Fibroblast of villous mesenchyme (primary cell): ENCODE data around the gene AKAP12. TPM values are rescaled to one million over a fixed set of nuclear protein-coding genes. Genes with fewer than 3 reads are reported as not detected.

Experiments
- DNase-seq: peaks from one replicate; pipeline ENCODE4 v3.0.0-alpha.2; 2010; ENCODE audit warnings: low read depth
- H3K4me3 ChIP-seq: 2 replicates; pipeline ENCODE4 v1.5.1; 2011; ENCODE audit warnings: low read depth, mild to moderate bottlenecking, low read length
- CTCF ChIP-seq: IDR thresholded peaks from 2 replicates; pipeline ENCODE4 v1.5.1; 2012; ENCODE audit warnings: low read depth, mild to moderate bottlenecking, low read length; ENCODE audit not compliant: insufficient read depth
- total RNA-seq: library from RNA; depleted of rRNA; stranded (reverse); fragments of >200 nt; gene quantifications from 2 replicates; pipeline ENCODE4 v1.2.3, GENCODE V29; 2012

Gene AKAP12
- total RNA-seq, 1 donor, result 123 TPM

GRCh38 chr6:151292974-151293687, 53.4 kb downstream of the AKAP12 start:
- no peak overlapping the region for H3K4me3 ChIP-seq
- DNase-seq, result peak; percentile 94
- no peak for TF ChIP-seq CTCF

GRCh38 chr6:151293688-151294016, 53.9 kb downstream of the AKAP12 start:
- no peak overlapping the region for H3K4me3 ChIP-seq
- no peak for TF ChIP-seq CTCF
- no peak for DNase-seq

GRCh38 chr6:151294561-151295101, 54.9 kb downstream of the AKAP12 start:
- DNase-seq, result peak; percentile 78
- TF ChIP-seq CTCF, result no peak

GRCh38 chr6:151297886-151298285, 58.1 kb downstream of the AKAP12 start:
- DNase-seq, result no peak
- no peak for TF ChIP-seq CTCF

More at GRCh38 chr6:151294561-151295101, 54.9 kb downstream of the AKAP12 start:
- no peak overlapping the region for H3K4me3 ChIP-seq

GRCh38 chr6:151299011-151299410, 59.2 kb downstream of the AKAP12 start:
- no peak for TF ChIP-seq CTCF
- no peak overlapping the region for H3K4me3 ChIP-seq
- DNase-seq, result peak; percentile 55

More at GRCh38 chr6:151297886-151298285, 58.1 kb downstream of the AKAP12 start:
- no peak overlapping the region for H3K4me3 ChIP-seq

GRCh38 chr6:151300267-151300991, 60.7 kb downstream of the AKAP12 start:
- peak; percentile 57 for DNase-seq
- H3K4me3 ChIP-seq, result no peak overlapping the region
- TF ChIP-seq CTCF, result no peak
